Natural killer cell (primary cell): ENCODE data around the gene TLL1. TPM values are rescaled to one million over a fixed set of nuclear protein-coding genes. Genes with fewer than 3 reads are reported as not detected.

Source experiments
- ATAC-seq, 3 donors: fragments of 150-1000 bp in 2 of 3; fragments of 200-7000 bp in 1 of 3; cut with Tn5 transposase; 1 replicate in 1 of 3; 2 replicates in 2 of 3; pipeline ENCODE4 v1.10.0; 2021; ENCODE audit warnings: mild to moderate bottlenecking in 2 of 3, moderate library complexity in 2 of 3
- DNase-seq, 2 donors: peaks; one replicate each; pipeline versions ENCODE4 v3.0.0 to v3.0.0-alpha.2; 2013 to 2021; ENCODE audit warnings: mixed read lengths in 1 of 2
- H3K27ac ChIP-seq: one replicate; pipeline ENCODE4 v1.5.1; 2013; ENCODE audit warnings: mild to moderate bottlenecking, low read length
- H3K27me3 ChIP-seq: one replicate; pipeline ENCODE4 v1.6.1; 2013; ENCODE audit warnings: low read length; ENCODE audit not compliant: control insufficient read depth, insufficient read depth
- H3K36me3 ChIP-seq: one replicate; pipeline ENCODE4 v1.6.1; 2013; ENCODE audit warnings: low read length; ENCODE audit not compliant: control insufficient read depth, insufficient read depth
- H3K4me1 ChIP-seq: one replicate; pipeline ENCODE4 v1.6.1; 2013; ENCODE audit warnings: low read length; ENCODE audit not compliant: control insufficient read depth, insufficient read depth
- H3K4me3 ChIP-seq: one replicate; pipeline ENCODE4 v1.5.1; 2013; ENCODE audit warnings: low read length
- H3K9me3 ChIP-seq: one replicate; pipeline ENCODE4 v1.6.1; 2013; ENCODE audit warnings: low read length; ENCODE audit not compliant: control insufficient read depth, insufficient read depth
- H3K27ac Mint-ChIP-seq, 2 donors: one replicate each; pipeline ENCODE4 v1.8.0; 2022; ENCODE audit warnings: mild to moderate bottlenecking in 2 of 2, mixed read lengths in 2 of 2, moderate library complexity in 1 of 2
- H3K27me3 Mint-ChIP-seq, 2 donors: one replicate each; pipeline ENCODE4 v1.8.0; 2022; ENCODE audit warnings: low read depth in 2 of 2, mixed read lengths in 2 of 2
- H3K36me3 Mint-ChIP-seq: one replicate; pipeline ENCODE4 v1.8.0; 2022; ENCODE audit warnings: mixed read lengths
- H3K4me1 Mint-ChIP-seq, 2 donors: one replicate each; pipeline ENCODE4 v1.8.0; 2022; ENCODE audit warnings: mixed read lengths in 2 of 2
- H3K4me3 Mint-ChIP-seq: one replicate; pipeline ENCODE4 v1.8.0; 2022; ENCODE audit warnings: mild to moderate bottlenecking, moderate library complexity, mixed read lengths
- H3K9me3 Mint-ChIP-seq, 2 donors: one replicate each; pipeline ENCODE4 v1.8.0; 2022; ENCODE audit warnings: mixed read lengths in 2 of 2
- CTCF ChIP-seq: fragments of 200-600 bp; IDR thresholded peaks from one replicate; pipeline ENCODE4 v1.8.0; 2022; ENCODE audit warnings: antibody characterized with exemption
- WGBS: methylation state at CpG from one replicate; pipeline ENCODE4 v1.1.7; 2013; ENCODE audit warnings: missing lambda C conversion rate; ENCODE audit not compliant: insufficient coverage; 5-methylcytosine and 5-hydroxymethylcytosine counted together
- intact Hi-C: fragments of 100-400 bp; cut with micrococcal nuclease; formaldehyde crosslinking; loops from one replicate; pipeline ENCODE4 v1.14.2; 2022
- total RNA-seq, 4 donors: library from RNA; stranded (reverse); fragments of 120-200 nt in 1 of 4; gene quantifications; one replicate each; pipeline versions ENCODE4 v1.2.3 to v1.2.4, GENCODE V29; 2013 to 2022

TLL1 gene
- total RNA-seq, 3 donors from 2014 or later (not counting 1 experiment from before 2014, with no cell fraction given): not detected

- H3K36me3 Mint-ChIP-seq: no peaks in the 10 kb centered on the region
- no peaks in the 10 kb centered on the region for H3K27me3 Mint-ChIP-seq
- H3K4me3 ChIP-seq: no peak overlapping the region
- no peaks in the 10 kb centered on the region for H3K4me1 ChIP-seq
- H3K9me3 ChIP-seq: no peaks in the 10 kb centered on the region
- WGBS: 100% methylated on average over 1 of the region's 1 CpG
- intact Hi-C loops: no loop called here
- no peaks in the 10 kb centered on the region for H3K36me3 ChIP-seq
- no peak for TF ChIP-seq CTCF
- no peak overlapping the region for H3K27ac Mint-ChIP-seq
- H3K4me1 Mint-ChIP-seq: no peaks in the 10 kb centered on the region
- H3K9me3 Mint-ChIP-seq: peaks cover 0 to 2% of the 10 kb centered on the region in 2 donors
- no peak overlapping the region for H3K4me3 Mint-ChIP-seq
- DNase-seq (no peak), ATAC-seq (no peak)
- H3K27ac ChIP-seq: no peak overlapping the region
- no peaks in the 10 kb centered on the region for H3K27me3 ChIP-seq
Measured at GRCh38 chr4:166067915-166068314, 194.9 kb downstream of the TLL1 start.

- Mint-ChIP-seq H3K27ac (no peak overlapping the region), H3K9me3 (peaks cover 0 to 2% of the 10 kb centered on the region in 2 donors), H3K36me3 (no peaks in the 10 kb centered on the region), H3K4me1 (no peaks in the 10 kb centered on the region), H3K4me3 (no peak overlapping the region), H3K27me3 (no peaks in the 10 kb centered on the region)
- H3K27me3 ChIP-seq: no peaks in the 10 kb centered on the region
- H3K4me3 ChIP-seq: no peak overlapping the region
- H3K4me1 ChIP-seq: no peaks in the 10 kb centered on the region
- H3K9me3 ChIP-seq: no peaks in the 10 kb centered on the region
- ATAC-seq (no peak), DNase-seq (no peak)
- WGBS: 89% methylated on average over 5 of the region's 6 CpGs
- H3K27ac ChIP-seq: no peak overlapping the region
- no peaks in the 10 kb centered on the region for H3K36me3 ChIP-seq
- TF ChIP-seq CTCF: no peak
- intact Hi-C loops: no loop called here
Measured at GRCh38 chr4:166073783-166074182, 200.7 kb downstream of the TLL1 start.

DNA sequence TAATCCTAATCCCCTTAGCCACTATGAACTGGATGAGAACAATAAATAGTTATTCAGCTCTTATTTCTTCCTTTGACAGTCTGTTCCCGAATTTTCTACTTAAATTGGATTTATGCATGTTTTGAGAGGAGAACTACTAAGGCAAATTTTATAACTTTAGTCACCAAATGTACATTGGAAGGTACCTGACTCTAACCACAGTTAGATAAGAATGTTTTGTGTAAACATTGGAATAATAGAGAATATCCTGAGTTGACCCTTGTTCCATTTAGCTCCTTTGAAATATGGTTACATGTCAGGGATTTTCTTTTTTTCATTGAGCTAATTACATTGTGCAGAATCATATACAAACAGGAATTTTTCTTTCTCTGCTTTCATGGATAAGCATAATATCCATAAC is 202.6 kb downstream of the TLL1 start:
- DNase-seq (no peak), ATAC-seq (no peak)
- no peak overlapping the region for H3K4me3 ChIP-seq
- Mint-ChIP-seq H3K36me3 (peaks cover 8% of the 10 kb centered on the region), H3K4me3 (no peak overlapping the region), H3K27me3 (no peaks in the 10 kb centered on the region), H3K9me3 (peaks cover 0 to 5% of the 10 kb centered on the region in 2 donors), H3K4me1 (no peaks in the 10 kb centered on the region), H3K27ac (no peak overlapping the region)
- no peak for TF ChIP-seq CTCF
- H3K4me1 ChIP-seq: no peaks in the 10 kb centered on the region
- H3K27me3 ChIP-seq: no peaks in the 10 kb centered on the region
- no peaks in the 10 kb centered on the region for H3K9me3 ChIP-seq
- no peak overlapping the region for H3K27ac ChIP-seq
- intact Hi-C loops: no loop called here
- no CpG with 5 or more reads among the region's 1 CpG for WGBS
- H3K36me3 ChIP-seq: no peaks in the 10 kb centered on the region

DNA sequence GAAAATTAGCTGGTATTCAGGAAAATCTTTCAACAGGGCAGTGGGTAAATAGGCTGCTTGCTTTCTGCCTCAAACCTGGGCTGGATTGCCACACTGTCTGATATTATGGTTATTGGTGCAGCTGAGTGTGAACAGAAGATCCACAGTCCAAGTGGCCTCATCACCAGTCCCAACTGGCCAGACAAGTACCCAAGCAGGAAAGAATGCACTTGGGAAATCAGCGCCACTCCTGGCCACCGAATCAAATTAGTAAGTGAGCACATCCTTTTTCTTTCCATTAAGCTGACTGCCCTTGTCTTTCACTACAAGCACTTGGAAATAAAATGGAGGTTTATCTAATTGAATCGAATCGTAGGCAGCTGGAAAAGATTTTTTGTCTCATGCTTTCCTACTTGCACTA is 204.7 kb downstream of the TLL1 start:
- no peaks in the 10 kb centered on the region for H3K27me3 ChIP-seq
- Mint-ChIP-seq H3K9me3 (peaks cover 3 to 8% of the 10 kb centered on the region in 2 donors), H3K4me3 (no peak overlapping the region), H3K36me3 (peaks cover 12% of the 10 kb centered on the region), H3K27me3 (no peaks in the 10 kb centered on the region), H3K4me1 (no peaks in the 10 kb centered on the region), H3K27ac (no peak overlapping the region)
- no peaks in the 10 kb centered on the region for H3K9me3 ChIP-seq
- 89% methylated on average over 3 of the region's 4 CpGs for WGBS
- no peak overlapping the region for H3K4me3 ChIP-seq
- no peak for TF ChIP-seq CTCF
- no peak overlapping the region for H3K27ac ChIP-seq
- no peak for ATAC-seq
- no peaks in the 10 kb centered on the region for H3K4me1 ChIP-seq
- intact Hi-C loops: no loop called here
- H3K36me3 ChIP-seq: no peaks in the 10 kb centered on the region
- DNase-seq: no peak
